ENCODE measurements around the gene ATP5ME. TPM values are rescaled to one million over a fixed set of nuclear protein-coding genes. Genes with fewer than 3 reads are reported as not detected.
"Not testable (repeated sequence)": the region's sequence is repeated elsewhere in the genome, so short reads cannot be mapped to it uniquely, and the experiment has no call there.

The ATP5ME gene
- total RNA-seq, 2 donors from 2014 or later = 85.1 to 265 TPM

DNA sequence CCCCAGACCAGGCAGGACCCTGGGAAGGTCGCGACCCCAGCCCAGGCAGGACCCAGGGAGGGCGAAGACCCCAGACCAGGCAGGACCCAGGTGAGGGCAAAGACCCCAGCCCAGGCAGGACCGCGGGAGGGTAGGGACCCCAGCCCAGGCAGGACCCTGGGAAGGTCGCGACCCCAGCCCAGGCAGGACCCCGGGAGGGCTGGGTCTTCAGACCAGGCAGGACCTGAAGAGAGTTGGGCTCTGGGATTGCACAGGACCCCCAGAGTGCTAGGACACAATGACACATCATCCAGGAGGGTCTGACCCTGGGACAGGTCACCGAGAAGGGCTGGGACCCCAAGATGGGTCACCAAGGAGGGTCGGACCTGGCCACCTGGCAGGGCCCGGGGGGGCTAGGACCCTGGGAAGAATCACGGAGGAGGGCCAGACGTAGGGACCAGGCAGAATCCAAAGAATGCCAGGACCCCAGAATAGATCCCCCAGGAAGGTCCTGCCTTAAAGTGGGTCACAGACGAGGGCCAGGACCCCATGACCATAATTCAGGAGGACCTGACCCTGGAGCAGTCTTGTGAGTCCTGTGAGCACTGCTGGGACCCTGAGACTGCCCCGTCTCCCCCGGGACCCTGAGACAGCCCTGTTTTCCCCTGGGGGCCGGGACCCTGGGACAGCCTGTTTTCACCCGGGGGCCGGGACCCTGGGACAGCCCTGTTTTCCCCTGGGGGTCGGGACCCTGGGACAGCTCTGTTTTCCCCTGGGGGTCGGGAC lies 32.9 kb upstream of the ATP5ME start:
- TF ChIP-seq, protein P1, sequence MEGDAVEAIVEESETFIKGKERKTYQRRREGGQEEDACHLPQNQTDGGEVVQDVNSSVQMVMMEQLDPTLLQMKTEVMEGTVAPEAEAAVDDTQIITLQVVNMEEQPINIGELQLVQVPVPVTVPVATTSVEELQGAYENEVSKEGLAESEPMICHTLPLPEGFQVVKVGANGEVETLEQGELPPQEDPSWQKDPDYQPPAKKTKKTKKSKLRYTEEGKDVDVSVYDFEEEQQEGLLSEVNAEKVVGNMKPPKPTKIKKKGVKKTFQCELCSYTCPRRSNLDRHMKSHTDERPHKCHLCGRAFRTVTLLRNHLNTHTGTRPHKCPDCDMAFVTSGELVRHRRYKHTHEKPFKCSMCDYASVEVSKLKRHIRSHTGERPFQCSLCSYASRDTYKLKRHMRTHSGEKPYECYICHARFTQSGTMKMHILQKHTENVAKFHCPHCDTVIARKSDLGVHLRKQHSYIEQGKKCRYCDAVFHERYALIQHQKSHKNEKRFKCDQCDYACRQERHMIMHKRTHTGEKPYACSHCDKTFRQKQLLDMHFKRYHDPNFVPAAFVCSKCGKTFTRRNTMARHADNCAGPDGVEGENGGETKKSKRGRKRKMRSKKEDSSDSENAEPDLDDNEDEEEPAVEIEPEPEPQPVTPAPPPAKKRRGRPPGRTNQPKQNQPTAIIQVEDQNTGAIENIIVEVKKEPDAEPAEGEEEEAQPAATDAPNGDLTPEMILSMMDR (IDR thresholded peaks at IDR 0.05) = no peak
- Histone ChIP-seq H3K9me3 (no peaks in the 10 kb centered on the region), H3K4me1 (peaks cover 0 to 43% of the 10 kb centered on the region in 2 donors), H3K27me3 (no peaks in the 10 kb centered on the region), H3K4me3 (peak overlapping the region; percentile 74 to 82), H3K36me3 (no peaks in the 10 kb centered on the region), H3K27ac (peak overlapping the region in 1 of 2 donors; percentile 42)
- DNase-seq (ENCODE audit: low spot score) = no peak

DNA sequence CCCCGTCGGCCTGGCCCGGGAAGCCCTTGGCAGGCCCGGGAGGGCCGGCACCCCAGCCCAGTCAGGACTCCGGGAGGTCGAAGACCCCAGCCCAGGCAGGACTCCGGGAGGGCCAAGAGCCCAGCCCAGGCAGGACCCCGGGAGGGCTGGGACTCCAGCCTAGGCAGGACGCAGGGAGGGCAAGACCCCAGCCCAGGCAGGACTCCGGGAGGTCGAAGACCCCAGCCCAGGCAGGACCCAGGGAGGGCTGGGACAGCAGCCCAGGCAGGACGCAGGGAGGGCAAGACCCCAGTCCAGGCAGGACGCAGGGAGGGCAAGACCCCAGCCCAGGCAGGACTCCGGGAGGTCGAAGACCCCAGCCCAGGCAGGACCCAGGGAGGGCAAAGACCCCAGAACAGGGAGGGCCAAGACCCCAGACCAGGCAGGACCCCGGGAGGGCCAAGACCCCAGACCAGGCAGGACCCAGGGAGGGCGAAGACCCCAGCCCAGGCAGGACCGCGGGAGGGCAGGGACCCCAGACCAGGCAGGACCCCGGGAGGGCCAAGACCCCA lies 32.1 kb upstream of the ATP5ME start:
- H3K9me3 ChIP-seq; DNase-seq (ENCODE audit: low spot score); H3K36me3 ChIP-seq; H3K27me3 ChIP-seq: not testable (repeated sequence)
- peak overlapping the region; percentile 74 to 82 for H3K4me3 ChIP-seq
- H3K27ac ChIP-seq = peak overlapping the region; percentile 76 to 78
- H3K4me1 ChIP-seq = peaks cover 0 to 43% of the 10 kb centered on the region in 2 donors

DNA sequence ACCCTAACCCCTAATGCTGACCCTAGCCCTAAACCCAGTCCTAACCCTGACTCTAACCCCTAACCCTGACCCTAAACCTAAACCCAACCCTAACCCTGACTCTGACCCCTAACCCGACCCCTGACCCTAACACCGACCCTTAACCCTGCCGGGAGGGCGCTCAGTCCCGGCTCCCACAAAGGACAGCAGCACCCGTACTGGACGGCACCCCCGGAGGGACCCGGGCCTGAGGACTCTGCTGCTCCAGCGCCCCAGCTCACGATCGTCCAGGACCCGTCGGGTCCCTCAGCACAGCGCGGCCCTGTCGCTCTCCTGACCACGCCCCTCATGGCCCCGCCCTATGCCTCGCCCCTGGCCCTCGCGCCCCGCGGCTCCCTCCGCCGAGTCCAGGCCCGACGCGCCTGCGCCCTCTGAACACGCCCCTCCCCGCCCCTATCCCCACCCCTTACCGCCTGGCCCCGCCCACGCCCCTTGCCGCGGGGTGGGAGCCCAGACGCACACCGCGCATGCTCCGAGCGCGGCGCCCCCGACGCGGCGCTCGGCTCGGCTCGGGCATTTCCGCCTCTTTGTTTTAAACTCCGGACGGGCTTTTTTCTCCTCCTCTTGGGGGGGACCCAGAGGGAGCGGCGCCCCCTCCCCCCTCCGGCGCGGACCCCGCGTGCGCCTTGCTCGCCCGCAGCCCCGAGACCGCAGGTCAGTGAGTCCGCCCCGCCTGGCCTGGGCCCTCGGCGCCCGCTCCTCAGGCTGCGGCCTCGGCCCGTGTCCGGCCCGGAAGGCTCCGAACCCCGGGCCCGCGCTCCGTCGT lies 31.4 kb upstream of the ATP5ME start, which contains the start of gene PCGF3:
Gene PCGF3, plus strand, starts transcription at position 555 of the 805 bp plus-strand sequence. CDS start 27,849 bp downstream, outside the sequence.
- H3K36me3 ChIP-seq = no peaks in the 10 kb centered on the region
- no peaks in the 10 kb centered on the region for H3K9me3 ChIP-seq
- no peaks in the 10 kb centered on the region for H3K27me3 ChIP-seq
- DNase-seq (ENCODE audit: low spot score) = peak; percentile 95
- TF ChIP-seq, protein P1 (IDR thresholded peaks at IDR 0.05) = no peak
- H3K27ac ChIP-seq = peak within 1 kb of the TSS; percentile 76 to 78
- peaks cover 0 to 42% of the 10 kb centered on the region in 2 donors for H3K4me1 ChIP-seq
- H3K4me3 ChIP-seq = peak within 1 kb of the TSS; percentile 74 to 82

DNA sequence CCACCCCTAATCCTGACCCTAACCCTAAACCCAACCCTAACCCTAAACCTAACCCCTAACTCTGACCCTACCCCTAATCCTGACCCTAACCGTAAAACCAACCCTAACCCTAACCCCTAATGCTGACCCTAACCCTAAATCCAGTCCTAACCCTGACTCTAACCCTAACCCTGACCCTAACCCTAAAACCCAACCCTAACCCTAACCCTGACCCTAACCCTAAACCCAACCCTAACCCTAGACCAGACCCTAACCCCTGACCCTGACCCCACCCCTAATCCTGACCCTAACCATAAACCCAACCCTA lies 30.8 kb upstream of the ATP5ME start:
- peaks cover 0 to 36% of the 10 kb centered on the region in 2 donors for H3K4me1 ChIP-seq
- H3K4me3 ChIP-seq = peak overlapping the region; percentile 74 to 82
- TF ChIP-seq, protein P1 (IDR thresholded peaks at IDR 0.05) = no peak
- H3K27ac ChIP-seq = peak overlapping the region; percentile 45 to 76
- H3K27me3 ChIP-seq = no peaks in the 10 kb centered on the region
- no peaks in the 10 kb centered on the region for H3K36me3 ChIP-seq
- no peak for DNase-seq (ENCODE audit: low spot score)
- no peaks in the 10 kb centered on the region for H3K9me3 ChIP-seq

DNA sequence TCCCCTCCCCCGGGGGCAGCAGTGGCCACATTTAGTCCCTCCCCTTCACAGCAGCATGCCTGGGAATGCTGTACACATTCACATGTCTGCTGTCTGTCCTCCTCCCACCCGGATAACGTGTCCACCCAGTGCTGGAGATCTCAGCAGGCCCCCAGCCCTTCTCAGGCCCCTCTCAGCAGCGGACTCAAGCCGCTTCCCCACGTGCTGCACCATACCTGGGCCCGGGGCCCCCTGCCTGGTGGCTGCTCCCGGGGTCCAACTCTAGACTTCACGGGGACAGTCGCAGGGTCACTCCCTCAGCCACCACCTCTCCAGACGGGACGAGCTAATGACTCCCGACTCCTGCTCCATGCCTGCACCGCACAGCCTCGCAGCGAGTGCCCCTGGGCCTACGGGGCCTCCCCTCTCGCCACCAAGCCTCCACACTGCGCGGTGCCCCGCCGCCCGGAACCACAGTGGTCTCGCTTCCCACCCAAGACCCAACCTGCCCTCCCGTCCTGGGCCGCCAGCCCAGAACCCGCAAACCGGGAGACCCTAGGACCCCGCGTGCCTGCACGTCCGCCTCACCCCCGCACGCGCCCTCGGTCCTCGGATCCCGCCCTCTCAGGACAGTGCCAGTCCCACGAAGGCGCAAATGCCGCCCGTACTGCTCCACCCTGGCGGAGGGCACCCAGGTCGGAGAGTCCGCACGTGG lies 30.3 kb upstream of the ATP5ME start:
- Histone ChIP-seq H3K27ac (no peak overlapping the region), H3K9me3 (no peaks in the 10 kb centered on the region), H3K4me3 (no peak overlapping the region), H3K27me3 (no peaks in the 10 kb centered on the region), H3K36me3 (no peaks in the 10 kb centered on the region), H3K4me1 (peaks cover 0 to 34% of the 10 kb centered on the region in 2 donors)
- TF ChIP-seq, protein P1 (IDR thresholded peaks at IDR 0.05) = no peak
- DNase-seq (ENCODE audit: low spot score) = no peak
